Gastroesophageal sphincter (tissue), 4 donors: ENCODE data around the gene TCEAL8. TPM values are rescaled to one million over a fixed set of nuclear protein-coding genes. Genes with fewer than 3 reads are reported as not detected.
A peak's percentile ranks its signal among the peaks of the same experiment; 100 is the strongest.
"Not testable (repeated sequence)": the region's sequence is repeated elsewhere in the genome, so short reads cannot be mapped to it uniquely, and the experiment has no call there.

ENCODE experiments used
- ATAC-seq: fragments of 150-250 bp; one replicate; pipeline ENCODE4 v1.9.1; 2016; ENCODE audit warnings: mild to moderate bottlenecking, moderate library complexity
- H3K27ac ChIP-seq, 4 donors: fragments of 200-600 bp; sonication (generic) in 3 of 4; 1 replicate in 3 of 4; 2 replicates in 1 of 4; pipeline ENCODE4 v1.5.1; 2016 to 2019
- H3K27me3 ChIP-seq: fragments of 200-600 bp; sonication (generic); one replicate; pipeline ENCODE4 v1.5.1; 2019
- H3K36me3 ChIP-seq, 2 donors: fragments of 200-600 bp; sonication (generic); one replicate each; pipeline ENCODE4 v1.5.1; 2019; ENCODE audit warnings: control low read depth in 1 of 2
- H3K4me1 ChIP-seq, 3 donors: fragments of 200-600 bp; sonication (generic); 1 replicate in 2 of 3; 2 replicates in 1 of 3; pipeline ENCODE4 v1.5.1; 2016 to 2019; ENCODE audit warnings: control low read depth in 2 of 3
- H3K4me3 ChIP-seq, 2 donors: fragments of 200-600 bp; sonication (generic); one replicate each; pipeline ENCODE4 v1.5.1; 2019; ENCODE audit warnings: mild to moderate bottlenecking in 1 of 2, moderate library complexity in 1 of 2
- H3K9me3 ChIP-seq, 3 donors: fragments of 200-600 bp; sonication (generic); one replicate each; pipeline ENCODE4 v1.5.1; 2017 to 2019; ENCODE audit warnings: control low read depth in 2 of 3
- EP300 ChIP-seq: sonication (generic); formaldehyde crosslinking; IDR thresholded peaks from one replicate; pipeline ENCODE4 v1.6.1; 2017; ENCODE audit warnings: antibody characterized with exemption, mild to moderate bottlenecking
- POLR2A ChIP-seq, 2 donors: fragments of 450-650 bp; IDR thresholded peaks; one replicate each; pipeline ENCODE4 v1.6.1; 2017; ENCODE audit warnings: antibody characterized with exemption in 2 of 2, mild to moderate bottlenecking in 2 of 2, moderate library complexity in 1 of 2
- POLR2AphosphoS5 ChIP-seq: sonication (generic); formaldehyde crosslinking; IDR thresholded peaks from one replicate; pipeline ENCODE4 v1.6.1; 2017; ENCODE audit warnings: antibody characterized with exemption
- WGBS, 2 donors: methylation state at CpG; one replicate each; pipeline ENCODE4 v1.1.5; 2018; ENCODE audit warnings: low coverage in 1 of 2; 5-methylcytosine and 5-hydroxymethylcytosine counted together
- total RNA-seq, 4 donors: library from RNA; depleted of rRNA; stranded (reverse); fragments of >200 nt; gene quantifications; one replicate each; pipeline ENCODE4 v1.1.0, GENCODE V29; 2016
- TF ChIP-seq, protein P1 (sequence below), 4 experiments: fragments of 200-600 bp in 2 of 4; fragments of 450-650 bp in 2 of 4; sonication (generic) in 1 of 4; IDR thresholded peaks; one replicate each; pipeline ENCODE4 v1.5.1; 2017 to 2019; ENCODE audit warnings: antibody characterized with exemption in 4 of 4, mild to moderate bottlenecking in 2 of 4, moderate library complexity in 2 of 4

The TCEAL8 gene
- total RNA-seq, 4 donors from 2014 or later: 48.9 to 84.0 (median 64.4) TPM

DNA sequence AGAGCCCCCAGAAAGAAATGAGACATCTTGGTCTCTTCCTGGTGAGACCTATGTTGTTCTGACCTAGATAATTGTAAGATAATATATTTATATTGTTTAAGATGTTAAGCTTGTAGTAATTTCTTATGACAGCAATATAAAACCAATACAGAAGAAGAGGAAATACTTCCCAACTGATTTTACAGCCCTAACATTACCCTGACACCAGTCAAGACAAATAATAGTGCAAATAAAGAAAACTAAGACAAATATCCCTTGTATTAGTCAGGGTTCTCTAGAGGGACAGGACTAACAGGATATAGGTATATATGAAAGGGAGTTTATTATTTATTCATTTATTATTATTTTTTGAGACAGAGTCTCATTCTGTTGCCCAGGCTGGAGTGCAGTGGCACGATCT is 18.7 kb downstream of the TCEAL8 start:
- Histone ChIP-seq H3K9me3 (no peaks in the 10 kb centered on the region), H3K27ac (no peak overlapping the region), H3K27me3 (no peaks in the 10 kb centered on the region), H3K4me1 (no peaks in the 10 kb centered on the region), H3K4me3 (no peak overlapping the region), H3K36me3 (no peaks in the 10 kb centered on the region)
- ATAC-seq: no peak
- TF ChIP-seq, protein P1, sequence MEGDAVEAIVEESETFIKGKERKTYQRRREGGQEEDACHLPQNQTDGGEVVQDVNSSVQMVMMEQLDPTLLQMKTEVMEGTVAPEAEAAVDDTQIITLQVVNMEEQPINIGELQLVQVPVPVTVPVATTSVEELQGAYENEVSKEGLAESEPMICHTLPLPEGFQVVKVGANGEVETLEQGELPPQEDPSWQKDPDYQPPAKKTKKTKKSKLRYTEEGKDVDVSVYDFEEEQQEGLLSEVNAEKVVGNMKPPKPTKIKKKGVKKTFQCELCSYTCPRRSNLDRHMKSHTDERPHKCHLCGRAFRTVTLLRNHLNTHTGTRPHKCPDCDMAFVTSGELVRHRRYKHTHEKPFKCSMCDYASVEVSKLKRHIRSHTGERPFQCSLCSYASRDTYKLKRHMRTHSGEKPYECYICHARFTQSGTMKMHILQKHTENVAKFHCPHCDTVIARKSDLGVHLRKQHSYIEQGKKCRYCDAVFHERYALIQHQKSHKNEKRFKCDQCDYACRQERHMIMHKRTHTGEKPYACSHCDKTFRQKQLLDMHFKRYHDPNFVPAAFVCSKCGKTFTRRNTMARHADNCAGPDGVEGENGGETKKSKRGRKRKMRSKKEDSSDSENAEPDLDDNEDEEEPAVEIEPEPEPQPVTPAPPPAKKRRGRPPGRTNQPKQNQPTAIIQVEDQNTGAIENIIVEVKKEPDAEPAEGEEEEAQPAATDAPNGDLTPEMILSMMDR (IDR thresholded peaks at IDR 0.05): no peak
- TF ChIP-seq POLR2A (IDR thresholded peaks at IDR 0.05) (no peak), POLR2AphosphoS5 (no peak), EP300 (no peak)
- WGBS, 2 donors: 73 to 100% methylated on average over 1 of the region's 1 CpG

DNA sequence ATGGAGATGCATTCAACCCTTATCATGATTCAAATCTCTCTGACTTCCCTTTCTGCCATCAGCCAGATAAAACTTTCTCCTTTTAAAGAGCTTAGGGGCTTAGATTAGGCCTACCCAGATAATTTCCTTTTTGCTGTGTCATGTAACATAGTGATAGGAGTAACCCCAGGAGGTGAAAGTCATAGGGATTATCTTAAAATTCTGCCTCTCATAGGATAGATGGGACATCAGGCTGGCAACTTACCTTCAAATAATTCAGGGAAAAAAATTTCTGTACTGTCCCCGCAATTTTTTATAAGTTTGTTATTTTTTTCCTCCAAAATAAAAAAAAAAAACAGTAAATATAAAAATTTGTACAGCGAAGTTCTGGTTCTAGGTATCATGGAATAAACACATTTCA is 19.3 kb downstream of the TCEAL8 start:
- WGBS, 2 donors: 63 to 73% methylated on average over 2 of the region's 2 CpGs
- not testable (repeated sequence) for H3K4me3 ChIP-seq, H3K27ac ChIP-seq, H3K9me3 ChIP-seq, H3K36me3 ChIP-seq, H3K27me3 ChIP-seq, ATAC-seq, H3K4me1 ChIP-seq

DNA sequence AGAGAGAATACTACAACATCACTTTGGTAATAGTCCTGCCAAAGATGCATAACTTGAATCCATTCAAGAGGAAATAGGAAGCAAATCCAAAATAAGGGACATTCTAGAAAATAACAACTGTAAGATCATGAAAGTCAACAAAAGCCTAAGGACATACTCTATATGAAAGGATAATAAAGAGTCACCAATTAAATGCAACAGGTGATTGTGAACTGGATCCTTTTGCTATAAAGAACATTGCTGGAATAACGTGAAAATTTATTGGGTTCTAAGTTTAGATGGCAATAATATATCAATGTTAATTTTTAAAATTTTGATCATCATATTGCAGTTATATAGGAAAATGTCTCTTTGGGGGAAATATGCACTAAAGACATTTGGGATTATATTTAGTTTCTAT is 20.1 kb downstream of the TCEAL8 start:
- Histone ChIP-seq H3K9me3 (no peaks in the 10 kb centered on the region), H3K27ac (no peak overlapping the region), H3K27me3 (no peaks in the 10 kb centered on the region), H3K4me1 (no peaks in the 10 kb centered on the region), H3K36me3 (no peaks in the 10 kb centered on the region), H3K4me3 (no peak overlapping the region)
- ATAC-seq: no peak
- TF ChIP-seq POLR2AphosphoS5 (no peak), EP300 (no peak), POLR2A (IDR thresholded peaks at IDR 0.05) (no peak)
- TF ChIP-seq, protein P1 (IDR thresholded peaks at IDR 0.05): no peak
- 67 to 94% methylated on average over 1 of the region's 1 CpG for WGBS, 2 donors

DNA sequence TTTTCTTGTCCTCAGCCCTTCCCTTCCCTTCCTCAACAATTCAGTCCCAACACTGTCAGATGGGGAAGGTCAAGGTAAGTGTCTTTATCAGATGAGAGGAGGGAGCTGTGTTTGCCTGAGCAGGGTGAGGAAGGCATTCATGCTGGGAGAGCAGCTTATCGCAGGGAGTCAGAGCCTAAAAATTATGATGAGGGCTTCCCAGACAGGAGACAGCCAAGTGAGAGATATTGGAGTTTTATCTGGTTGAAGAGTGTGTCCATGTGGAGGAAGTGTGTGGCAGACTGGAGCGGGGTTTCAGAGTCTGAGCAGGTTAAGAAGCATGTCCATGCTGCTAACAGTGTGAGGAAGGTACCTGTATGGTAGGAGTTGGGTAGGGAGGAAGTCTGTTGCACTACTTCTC is 21.7 kb downstream of the TCEAL8 start:
- H3K4me1 ChIP-seq: no peaks in the 10 kb centered on the region
- H3K27me3 ChIP-seq: no peaks in the 10 kb centered on the region
- ATAC-seq: no peak
- no peaks in the 10 kb centered on the region for H3K9me3 ChIP-seq
- H3K4me3 ChIP-seq: no peak overlapping the region
- TF ChIP-seq POLR2AphosphoS5 (no peak), POLR2A (IDR thresholded peaks at IDR 0.05) (no peak), EP300 (no peak)
- TF ChIP-seq, protein P1 (IDR thresholded peaks at IDR 0.05): no peak
- 88 to 100% methylated on average over 1 of the region's 2 CpGs for WGBS, 2 donors
- H3K36me3 ChIP-seq: no peaks in the 10 kb centered on the region
- no peak overlapping the region for H3K27ac ChIP-seq

DNA sequence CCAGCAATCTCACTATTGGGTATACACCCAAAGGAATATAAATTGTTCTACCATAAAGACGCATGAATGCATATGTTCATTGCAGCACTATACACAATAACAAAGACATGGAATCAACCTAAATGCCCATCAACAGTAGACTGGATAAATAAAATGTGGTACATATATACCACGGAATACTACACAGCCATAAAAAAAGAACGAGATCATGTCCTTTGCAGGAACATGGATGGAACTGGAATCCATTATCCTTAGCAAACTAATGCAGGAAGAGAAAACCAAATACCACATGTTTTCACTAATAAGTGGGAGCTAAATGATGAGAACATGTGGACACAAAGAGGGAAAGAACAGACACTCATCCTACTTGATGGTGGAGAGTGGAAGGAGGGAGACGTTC is 29.0 kb downstream of the TCEAL8 start:
- not testable (repeated sequence) for H3K9me3 ChIP-seq, H3K36me3 ChIP-seq, ATAC-seq, H3K4me1 ChIP-seq, H3K27me3 ChIP-seq, H3K27ac ChIP-seq, H3K4me3 ChIP-seq
- 100% methylated on average over 1 to 2 of the region's 4 CpGs for WGBS, 2 donors

DNA sequence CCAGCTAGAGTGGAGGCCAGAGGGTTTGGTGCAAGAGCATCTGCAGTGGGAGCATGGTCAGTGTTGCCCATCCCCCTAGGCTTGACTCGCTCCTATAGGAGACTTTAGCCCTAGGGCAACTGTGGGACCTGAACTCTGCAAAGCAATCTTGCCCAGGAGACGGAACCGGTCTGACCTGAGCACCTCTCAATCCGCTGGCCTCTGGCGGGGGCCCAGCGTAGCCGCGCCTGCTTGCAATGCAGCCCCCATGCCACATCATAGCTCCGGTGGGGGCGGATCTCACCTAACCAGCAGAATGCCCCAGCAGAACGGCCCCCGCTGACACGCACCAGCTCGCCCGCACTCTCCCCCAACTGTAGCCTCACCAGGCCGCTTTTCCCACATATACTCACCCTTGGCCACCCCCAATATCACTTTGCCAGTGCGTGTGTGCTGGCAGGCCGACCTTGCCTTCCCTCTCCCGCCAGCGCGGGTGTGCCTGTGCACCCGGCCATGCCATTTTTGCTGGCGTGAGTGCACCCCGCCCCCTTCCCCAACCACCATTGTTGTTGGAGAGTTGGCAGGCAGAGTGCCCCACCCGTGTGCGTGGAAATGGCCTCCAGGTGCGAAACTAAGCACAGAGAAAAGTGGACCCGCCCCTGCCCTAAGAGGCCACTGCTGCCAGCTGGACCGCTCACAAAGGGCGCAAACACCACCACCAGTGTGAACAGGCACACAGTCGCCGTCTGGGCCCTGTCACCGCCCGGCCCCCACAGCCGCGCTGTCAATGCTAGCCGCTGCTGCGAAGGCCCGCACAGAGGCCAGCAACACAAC is 34.2 kb downstream of the TCEAL8 start:
- Histone ChIP-seq H3K27me3 (no peaks in the 10 kb centered on the region), H3K4me1 (no peaks in the 10 kb centered on the region), H3K36me3 (no peaks in the 10 kb centered on the region), H3K4me3 (peak overlapping the region; percentile 17 to 27), H3K27ac (no peak overlapping the region), H3K9me3 (no peaks in the 10 kb centered on the region)
- peak; percentile 39 for ATAC-seq
- TF ChIP-seq EP300: no peak
- no peak for TF ChIP-seq POLR2A (IDR thresholded peaks at IDR 0.05)
- no peak for TF ChIP-seq POLR2AphosphoS5
- TF ChIP-seq, protein P1 (IDR thresholded peaks at IDR 0.05): no peak
- 20% methylated on average over 5 of the region's 39 CpGs; no CpG with 5 or more reads in 1 of the 2 donors for WGBS, 2 donors
